Bone marrow (tissue), 2 donors: ENCODE results near the gene ADAMTSL1.
"Not testable (repeated sequence)": the region's sequence is repeated elsewhere in the genome, so short reads cannot be mapped to it uniquely, and the experiment has no call there.

Experiments used
- DNase-seq, 2 donors: peaks; one replicate each; lab custom pipeline; 2025; lab: John Stamatoyannopoulos, UW

The ADAMTSL1 gene

GRCh38 chr9:18861609-18862544 is 387.9 kb downstream of the ADAMTSL1 start:
- no peak for DNase-seq

DNA sequence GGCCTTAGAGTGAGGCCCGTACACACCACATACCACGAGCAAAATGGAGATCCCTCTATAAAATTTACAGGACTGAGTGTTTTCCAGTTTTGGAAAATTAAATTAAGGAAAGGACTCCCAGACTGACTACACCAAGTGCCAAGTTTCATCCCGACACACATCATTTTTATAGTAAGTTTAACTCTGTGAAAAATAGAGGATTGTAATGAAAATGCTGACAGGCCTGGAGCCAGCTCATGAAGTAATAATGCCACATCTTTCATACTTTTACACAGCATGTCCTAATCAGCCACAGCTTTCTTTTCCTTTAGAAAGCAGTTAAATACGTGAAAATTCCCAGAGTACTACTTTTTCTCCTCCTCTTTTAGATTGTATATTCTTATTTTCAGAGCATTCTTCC is 389.8 kb downstream of the ADAMTSL1 start:
- DNase-seq, result no peak

- DNase-seq, result no peak
These were observed 390.6 kb downstream of the ADAMTSL1 start for GRCh38 chr9:18864516-18864915.

- DNase-seq, result no peak
These were observed 391.6 kb downstream of the ADAMTSL1 start for GRCh38 chr9:18865542-18865941.

DNA sequence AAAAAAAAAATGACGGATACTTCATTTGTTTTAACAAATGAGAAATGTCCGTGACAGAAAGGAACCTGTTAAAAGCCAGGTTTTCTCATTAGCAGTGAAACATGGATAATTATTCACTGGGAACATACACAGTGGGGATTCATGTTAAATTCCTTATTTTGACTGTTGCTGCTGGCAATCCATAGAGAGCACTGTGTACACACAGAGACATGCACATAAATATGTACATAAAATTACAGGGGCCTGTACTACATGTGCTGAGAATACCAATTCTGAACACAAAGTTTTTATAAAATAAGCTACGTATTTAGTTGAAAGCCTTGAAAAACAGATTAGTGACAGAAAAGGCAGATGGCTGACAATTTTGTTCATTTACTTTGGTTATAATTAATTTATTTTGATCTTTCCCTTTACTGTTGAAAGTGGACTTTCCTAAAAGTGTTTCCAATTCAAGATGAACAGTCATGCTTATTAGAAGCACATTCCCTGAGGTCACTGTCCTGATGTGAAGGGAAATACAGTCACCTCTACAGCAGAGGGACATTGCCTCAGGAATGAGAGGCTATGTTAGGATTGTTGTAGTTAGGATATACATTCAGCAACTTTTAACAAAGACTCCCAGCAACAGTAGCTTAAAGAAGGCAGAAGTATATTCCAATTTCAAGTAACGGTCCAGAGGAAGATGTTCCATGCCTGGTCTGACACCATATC is 392.3 kb downstream of the ADAMTSL1 start:
- no peak for DNase-seq

DNA sequence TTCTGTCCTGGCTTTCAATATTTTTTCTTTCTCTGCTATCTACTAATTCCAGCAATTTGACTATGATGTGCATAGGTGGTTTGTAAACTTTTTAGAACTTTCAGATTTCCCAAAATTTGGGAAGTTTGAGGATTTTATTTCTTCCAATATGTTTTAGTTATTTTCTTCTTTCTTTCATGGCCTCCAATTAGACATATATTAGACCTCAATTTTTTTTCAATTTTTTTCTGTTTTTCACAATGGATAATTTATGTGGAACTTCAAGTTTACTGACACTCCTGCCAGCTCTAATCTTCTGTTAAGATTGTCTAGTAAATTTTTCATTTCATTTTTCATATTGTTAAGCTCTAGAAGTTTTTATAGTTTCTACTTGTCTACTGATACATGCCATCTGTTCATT is 395.8 kb downstream of the ADAMTSL1 start:
- no peak for DNase-seq

DNA sequence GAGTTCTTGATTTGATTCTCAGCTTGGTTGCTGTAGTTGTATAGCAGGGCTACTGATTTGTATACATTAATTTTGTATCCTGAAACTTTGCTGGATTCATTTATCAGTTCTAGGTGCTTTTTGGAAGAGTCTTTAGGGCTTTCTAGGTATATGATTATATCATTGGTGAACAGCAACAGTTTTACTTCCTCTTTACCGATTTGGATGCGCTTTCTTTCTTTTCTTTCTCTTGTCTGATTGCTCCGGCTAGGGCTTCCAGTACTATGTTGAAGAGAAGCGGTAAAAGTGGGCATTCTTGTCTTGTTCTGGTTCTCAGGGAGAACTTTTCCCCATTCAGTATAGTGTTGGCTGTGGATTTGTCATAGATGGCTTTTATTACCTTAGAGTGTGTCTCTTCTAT is 400.1 kb downstream of the ADAMTSL1 start:
- no peak for DNase-seq

- not testable (repeated sequence) for DNase-seq
These were observed 401.0 kb downstream of the ADAMTSL1 start for GRCh38 chr9:18874990-18875389.

DNA sequence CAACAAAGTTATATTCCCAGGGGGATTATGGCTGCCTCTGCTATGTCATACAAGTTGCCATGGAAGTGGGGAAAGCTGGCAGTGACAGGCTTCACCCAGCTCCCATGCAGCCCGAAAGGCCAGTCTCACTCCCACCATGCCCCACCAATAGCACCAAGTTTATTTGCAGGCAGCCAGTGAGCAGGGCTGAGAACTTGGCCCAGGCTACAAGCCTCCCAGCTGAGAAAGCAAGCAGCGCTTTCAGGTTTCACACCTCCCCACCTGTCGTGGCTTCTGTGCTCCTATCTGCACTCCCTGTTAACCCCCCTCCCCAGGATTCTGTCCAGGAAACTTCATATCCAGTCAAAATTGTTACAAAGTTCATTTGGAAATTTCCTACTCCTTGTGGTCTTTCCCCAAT is 404.0 kb downstream of the ADAMTSL1 start:
- DNase-seq, result no peak

GRCh38 chr9:18881758-18882157 is 407.8 kb downstream of the ADAMTSL1 start:
- no peak for DNase-seq

GRCh38 chr9:18887546-18887945 is 413.6 kb downstream of the ADAMTSL1 start:
- DNase-seq, result no peak

DNA sequence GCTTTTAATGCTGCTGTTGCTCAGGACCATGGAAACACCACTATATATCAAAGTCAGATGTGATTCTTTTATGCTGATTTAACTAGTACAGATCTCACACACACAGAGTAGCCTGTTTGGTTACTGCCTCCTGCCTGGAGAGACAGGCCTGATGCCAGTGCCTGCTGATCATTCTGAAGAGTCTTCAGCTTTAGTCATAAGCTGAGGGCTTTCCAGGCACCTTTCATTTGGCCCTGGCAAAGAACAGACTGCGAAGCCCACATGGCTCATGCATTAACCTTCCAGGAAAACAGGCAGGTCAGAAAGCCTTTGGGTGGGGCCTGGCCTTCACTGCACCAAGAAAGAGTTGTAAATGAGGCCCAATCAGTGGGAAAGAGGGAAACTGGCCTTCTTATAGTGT is 414.3 kb downstream of the ADAMTSL1 start:
- no peak for DNase-seq

- DNase-seq, result no peak
These were observed 415.6 kb downstream of the ADAMTSL1 start for GRCh38 chr9:18889550-18889949.

GRCh38 chr9:18890372-18890771 is 416.4 kb downstream of the ADAMTSL1 start:
- DNase-seq, result no peak

- DNase-seq, result no peak
These were observed 418.2 kb downstream of the ADAMTSL1 start for GRCh38 chr9:18891946-18892670.

DNA sequence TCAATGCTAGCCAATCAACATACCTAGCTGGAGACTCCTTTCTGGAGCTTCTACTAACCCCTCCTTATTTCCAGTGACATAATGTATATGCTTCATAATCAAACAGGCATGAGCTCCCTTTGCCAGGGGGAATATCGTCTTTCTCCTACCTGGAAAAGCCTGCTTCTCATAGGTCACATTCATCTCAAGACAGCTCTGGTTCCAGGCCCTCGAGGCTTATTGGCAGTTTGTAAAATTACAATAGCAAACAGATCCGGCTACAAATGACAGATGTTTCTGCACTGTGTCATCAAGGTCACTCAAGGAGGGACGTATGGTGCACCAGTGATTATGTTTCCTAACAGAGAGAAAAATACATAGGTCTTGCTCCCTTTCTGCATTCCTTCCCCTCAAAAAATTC is 419.1 kb downstream of the ADAMTSL1 start:
- DNase-seq, result no peak

DNA sequence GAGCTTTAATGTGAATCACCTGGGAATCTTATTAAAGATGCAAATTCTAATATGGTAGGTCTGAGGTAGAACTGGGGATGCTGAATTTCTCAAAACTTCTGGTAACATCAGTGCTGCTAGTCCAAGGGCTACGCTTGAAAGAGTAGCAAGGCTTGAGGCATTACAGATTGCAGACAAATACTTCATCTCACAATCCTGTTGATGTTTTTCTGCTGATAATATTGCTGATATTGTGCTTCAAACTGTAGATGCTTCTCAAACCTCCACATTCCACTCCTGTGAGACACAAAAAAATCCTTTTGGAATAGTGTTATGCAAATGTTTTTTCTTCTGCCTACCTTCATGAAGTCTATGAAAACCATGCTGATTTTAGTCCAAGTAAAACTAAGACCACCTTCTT is 419.5 kb downstream of the ADAMTSL1 start:
- DNase-seq, result no peak

- no peak for DNase-seq
These were observed 422.1 kb downstream of the ADAMTSL1 start for GRCh38 chr9:18896004-18896403.

DNA sequence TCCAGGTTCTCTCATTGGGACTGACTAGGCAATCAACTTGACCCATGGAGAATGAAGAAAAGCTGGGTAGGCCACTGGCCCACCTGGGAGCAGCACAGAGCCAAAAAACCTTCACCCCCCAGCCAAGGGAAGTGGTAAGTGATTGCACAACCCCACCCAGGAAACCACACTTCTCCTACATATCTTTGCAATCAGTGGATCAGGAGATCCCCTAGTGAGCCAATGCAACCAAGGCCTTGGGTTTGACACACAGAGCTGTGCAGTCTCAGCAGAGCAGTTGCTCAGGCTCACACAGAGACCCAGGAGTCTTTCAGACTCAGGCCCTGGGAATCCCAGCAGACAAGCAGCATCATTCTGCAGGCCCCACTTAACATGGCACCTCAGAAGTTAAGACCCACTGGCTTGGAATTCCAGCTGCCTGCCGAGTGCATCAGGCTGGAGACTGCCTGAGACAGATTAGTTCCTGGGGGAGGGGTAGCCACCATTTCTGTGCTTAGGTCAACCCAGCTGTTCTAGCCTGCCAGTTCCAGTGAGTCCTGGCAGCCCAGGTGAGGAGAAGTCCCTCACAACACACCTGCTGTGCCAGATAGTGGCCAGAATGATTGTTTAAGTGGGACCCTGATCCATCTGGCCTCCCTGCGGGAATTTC is 422.7 kb downstream of the ADAMTSL1 start:
- DNase-seq, result no peak

DNA sequence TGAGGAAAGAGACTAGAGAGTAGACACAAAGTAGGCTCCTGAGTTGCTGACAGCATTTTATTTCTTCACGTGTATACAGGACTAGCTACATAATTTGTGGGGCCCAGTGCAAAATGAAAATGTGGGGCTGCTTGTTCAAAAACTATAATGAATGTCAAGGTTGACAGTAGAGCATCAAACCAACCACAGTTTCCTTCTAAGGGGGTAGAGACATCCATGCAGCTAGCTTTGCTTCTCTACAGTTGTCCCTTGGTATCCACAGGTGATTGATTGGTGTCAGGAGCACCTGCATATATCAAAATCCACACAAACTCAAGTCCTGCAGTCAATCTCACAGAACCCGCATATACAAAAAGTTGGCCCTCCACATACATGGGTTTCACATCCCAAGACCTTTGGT is 429.5 kb downstream of the ADAMTSL1 start:
- DNase-seq, result no peak

DNA sequence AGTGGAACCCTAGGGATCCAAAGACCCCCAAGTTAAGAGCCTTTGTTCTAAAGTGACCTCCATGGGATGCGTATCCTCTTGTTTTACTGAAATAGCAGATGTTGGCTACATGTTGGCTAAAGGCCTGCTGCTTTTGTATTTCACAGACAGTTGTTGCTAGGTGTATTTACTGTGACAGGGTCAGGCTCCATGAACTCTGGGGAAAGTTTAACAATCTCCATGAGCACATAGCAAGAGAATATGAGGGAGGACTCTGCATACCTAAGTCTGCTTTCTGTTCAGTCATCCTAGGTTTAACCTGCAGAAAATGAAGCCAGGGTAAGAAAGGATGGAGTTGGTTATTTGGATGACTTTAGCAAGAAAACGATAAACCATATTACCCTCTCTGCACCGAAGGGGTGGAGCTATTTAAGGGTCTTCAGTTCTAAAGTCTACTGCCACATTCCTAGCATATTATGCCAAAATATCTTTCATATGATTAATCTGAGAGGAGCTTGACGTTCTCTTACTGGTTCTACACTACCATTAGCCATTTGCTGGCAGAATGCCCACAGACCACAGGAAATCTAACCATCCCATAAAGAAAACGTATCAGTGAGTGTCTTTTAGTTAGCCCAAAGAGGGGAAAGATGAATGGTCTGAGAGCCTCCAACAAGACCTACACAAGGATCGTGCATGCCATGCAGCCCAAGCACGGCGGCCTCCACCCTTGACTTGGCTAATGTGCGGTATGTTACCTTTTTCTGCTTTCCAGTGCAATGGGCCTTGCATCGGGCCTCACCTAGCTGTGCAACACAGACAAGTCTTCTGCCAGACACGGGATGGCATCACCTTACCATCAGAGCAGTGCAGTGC is 431.3 kb downstream of the ADAMTSL1 start:
- DNase-seq, result no peak
